ENCODE measurements around the gene CD302. TPM values are rescaled to one million over a fixed set of nuclear protein-coding genes. Genes with fewer than 3 reads are reported as not detected.
"Not testable (repeated sequence)": the region's sequence is repeated elsewhere in the genome, so short reads cannot be mapped to it uniquely, and the experiment has no call there.

Gene CD302
- polyA plus RNA-seq, 6 donors from 2014 or later, result 0.29 to 2.1 (median 0.70) TPM

DNA sequence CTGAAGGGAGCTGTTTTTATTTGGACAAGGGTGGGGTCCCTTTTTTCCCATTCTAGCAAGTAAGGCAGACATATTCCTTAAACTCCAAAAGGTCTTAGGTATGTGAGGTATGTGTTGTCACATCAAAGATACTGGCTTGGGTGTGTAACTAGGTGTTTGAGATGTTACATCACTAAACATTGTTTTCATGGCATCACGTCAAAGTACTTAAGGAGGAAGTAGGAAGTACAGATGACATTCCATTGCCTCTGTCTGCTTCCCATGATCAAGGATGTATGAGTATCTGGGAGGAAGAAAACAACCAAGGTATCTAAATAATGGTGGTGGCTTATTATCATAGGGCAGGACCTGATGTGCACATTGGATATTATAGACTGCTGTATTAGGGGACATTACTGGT lies 39.3 kb downstream of the CD302 start:
- H3K4me3 Mint-ChIP-seq, result no peak overlapping the region
- no peaks in the 10 kb centered on the region for H3K9me3 Mint-ChIP-seq
- H3K4me1 Mint-ChIP-seq, result peaks cover 0 to 8% (median 3%) of the 10 kb centered on the region in 3 donors
- DNase-seq (no peak), ATAC-seq (ENCODE audit: low read depth in 2 of 2) (no peak)
- peaks cover 11 to 16% of the 10 kb centered on the region in 2 donors for H3K36me3 Mint-ChIP-seq
- H3K27ac Mint-ChIP-seq, result peak overlapping the region in 1 of 6 donors; percentile 57
- H3K27me3 Mint-ChIP-seq, result no peaks in the 10 kb centered on the region

DNA sequence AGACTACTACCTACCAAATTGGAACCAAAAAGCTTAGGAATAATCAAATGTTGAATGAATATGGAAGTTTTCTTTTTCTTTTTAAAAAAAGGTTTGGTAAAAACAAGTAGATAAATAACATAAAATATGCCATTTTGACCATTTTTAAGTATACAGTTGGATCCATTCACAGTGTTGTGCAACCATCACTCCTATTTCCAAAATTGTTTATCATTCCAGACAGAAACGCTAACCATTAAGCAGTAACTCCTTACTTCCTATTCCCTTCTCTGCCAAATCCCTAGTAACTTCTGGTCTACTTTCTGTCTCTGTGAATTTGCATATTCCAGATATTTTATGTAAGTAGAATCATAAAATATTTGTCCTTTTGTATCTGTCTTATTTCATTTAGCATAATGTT lies 39.8 kb downstream of the CD302 start:
- no peak overlapping the region for H3K4me3 Mint-ChIP-seq
- H3K27ac Mint-ChIP-seq, result peak overlapping the region in 2 of 6 donors; percentile 9 to 77
- peaks cover 0 to 8% (median 3%) of the 10 kb centered on the region in 3 donors for H3K4me1 Mint-ChIP-seq
- H3K9me3 Mint-ChIP-seq, result no peaks in the 10 kb centered on the region
- DNase-seq (no peak), ATAC-seq (ENCODE audit: low read depth in 2 of 2) (no peak)
- no peaks in the 10 kb centered on the region for H3K27me3 Mint-ChIP-seq
- peaks cover 11 to 16% of the 10 kb centered on the region in 2 donors for H3K36me3 Mint-ChIP-seq

DNA sequence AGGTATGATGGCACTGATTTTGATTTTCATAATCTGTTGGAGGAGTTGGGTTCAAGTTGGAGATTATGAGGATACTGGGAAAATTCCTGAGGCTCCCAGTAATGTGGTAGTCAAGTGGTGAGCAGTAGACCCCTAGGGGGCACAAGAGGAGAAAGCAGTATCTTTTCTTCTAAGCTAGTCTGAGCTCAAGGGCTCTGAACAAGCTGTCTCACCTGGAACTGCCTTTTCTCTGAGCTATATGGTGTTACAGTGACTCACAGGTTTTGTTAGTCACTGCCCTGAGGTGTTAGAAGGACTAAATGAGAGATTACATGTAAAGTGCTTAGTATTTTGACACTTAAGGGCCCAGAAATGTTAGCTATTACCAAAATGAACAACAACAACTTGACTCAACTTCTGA lies 42.2 kb downstream of the CD302 start:
- Mint-ChIP-seq H3K4me1 (peaks cover 6 to 8% (median 8%) of the 10 kb centered on the region in 3 donors), H3K27me3 (no peaks in the 10 kb centered on the region), H3K27ac (no peak overlapping the region), H3K9me3 (peaks cover 0 to 4% (median 0%) of the 10 kb centered on the region in 7 donors), H3K36me3 (peaks cover 8 to 29% of the 10 kb centered on the region in 2 donors), H3K4me3 (no peak overlapping the region)
- DNase-seq (no peak), ATAC-seq (ENCODE audit: low read depth in 2 of 2) (no peak)

DNA sequence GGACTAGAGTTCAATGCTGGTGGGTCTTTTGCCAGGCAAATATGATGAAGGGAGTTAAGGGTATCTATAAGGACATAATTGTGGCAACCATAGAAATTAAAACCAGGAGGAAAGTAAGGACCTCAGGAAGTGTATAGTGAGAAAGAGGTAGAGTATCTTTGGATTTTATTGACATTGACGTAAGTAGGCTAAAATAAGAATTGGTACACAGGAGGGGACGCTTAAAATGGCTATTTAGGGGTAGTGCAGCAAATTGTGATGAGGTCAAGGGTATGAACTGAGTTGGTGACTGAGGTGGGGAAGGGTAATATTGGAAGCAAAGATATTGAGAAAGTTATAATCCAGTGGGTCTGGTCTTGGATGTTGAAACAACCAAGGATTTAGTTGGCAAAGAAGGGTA lies 43.0 kb downstream of the CD302 start:
- H3K27ac Mint-ChIP-seq, result no peak overlapping the region
- no peak overlapping the region for H3K4me3 Mint-ChIP-seq
- DNase-seq (no peak), ATAC-seq (ENCODE audit: low read depth in 2 of 2) (no peak)
- peaks cover 0 to 4% (median 0%) of the 10 kb centered on the region in 7 donors for H3K9me3 Mint-ChIP-seq
- H3K36me3 Mint-ChIP-seq, result peaks cover 8 to 26% of the 10 kb centered on the region in 2 donors
- H3K4me1 Mint-ChIP-seq, result peaks cover 7 to 8% (median 8%) of the 10 kb centered on the region in 3 donors
- no peaks in the 10 kb centered on the region for H3K27me3 Mint-ChIP-seq

DNA sequence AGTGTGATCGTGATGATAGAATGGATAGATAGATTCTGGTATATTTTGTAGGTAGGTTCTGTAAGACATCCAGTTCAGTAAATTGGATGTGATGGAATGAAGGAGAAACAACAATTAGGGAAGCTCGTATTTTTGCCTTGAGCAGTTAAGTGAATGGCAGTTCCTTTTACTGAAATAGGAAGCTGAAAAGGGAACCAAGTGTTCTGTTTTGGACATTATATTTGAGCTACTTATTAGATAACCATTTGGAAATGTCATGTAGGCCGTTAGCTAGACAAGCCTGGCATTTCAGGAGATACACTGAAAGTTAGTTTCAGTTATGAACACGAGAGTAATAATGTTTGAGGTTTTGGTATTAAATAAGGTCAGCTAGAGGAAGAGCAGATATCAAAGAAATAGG lies 44.2 kb downstream of the CD302 start:
- DNase-seq, result no peak
- peak in 1 of 2 donors; percentile 40 for ATAC-seq (ENCODE audit: low read depth in 2 of 2)
- Mint-ChIP-seq H3K4me3 (no peak overlapping the region), H3K27ac (no peak overlapping the region), H3K36me3 (peaks cover 8 to 18% of the 10 kb centered on the region in 2 donors), H3K27me3 (no peaks in the 10 kb centered on the region), H3K4me1 (peaks cover 7 to 8% (median 8%) of the 10 kb centered on the region in 3 donors), H3K9me3 (peaks cover 0 to 4% (median 0%) of the 10 kb centered on the region in 7 donors)

DNA sequence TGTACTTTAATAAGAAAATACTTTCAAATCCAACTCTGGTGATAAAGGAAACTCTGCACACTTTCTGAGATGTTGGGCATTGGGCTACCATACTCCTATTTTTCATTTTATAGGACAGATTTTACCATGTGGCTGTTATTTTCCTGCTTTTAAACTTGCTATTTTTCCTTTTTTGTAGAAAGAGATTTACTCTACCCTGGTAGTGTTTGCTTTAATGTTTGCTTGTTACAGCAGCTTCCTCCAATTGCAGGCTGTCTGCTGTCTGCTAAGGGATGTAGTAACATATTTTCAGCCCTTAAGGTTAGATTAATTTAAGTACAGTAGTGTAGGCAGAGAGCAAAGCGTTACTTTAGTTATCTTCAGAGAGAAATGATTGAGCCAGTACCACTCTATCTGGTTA lies 47.1 kb downstream of the CD302 start:
- H3K27ac Mint-ChIP-seq, result peak overlapping the region in 2 of 6 donors; percentile 14 to 79
- no peaks in the 10 kb centered on the region for H3K27me3 Mint-ChIP-seq
- peaks cover 9 to 25% of the 10 kb centered on the region in 2 donors for H3K36me3 Mint-ChIP-seq
- peaks cover 0 to 10% (median 8%) of the 10 kb centered on the region in 3 donors for H3K4me1 Mint-ChIP-seq
- DNase-seq (no peak), ATAC-seq (ENCODE audit: low read depth in 2 of 2) (no peak)
- no peak overlapping the region for H3K4me3 Mint-ChIP-seq
- peaks cover 0 to 4% (median 0%) of the 10 kb centered on the region in 7 donors for H3K9me3 Mint-ChIP-seq

DNA sequence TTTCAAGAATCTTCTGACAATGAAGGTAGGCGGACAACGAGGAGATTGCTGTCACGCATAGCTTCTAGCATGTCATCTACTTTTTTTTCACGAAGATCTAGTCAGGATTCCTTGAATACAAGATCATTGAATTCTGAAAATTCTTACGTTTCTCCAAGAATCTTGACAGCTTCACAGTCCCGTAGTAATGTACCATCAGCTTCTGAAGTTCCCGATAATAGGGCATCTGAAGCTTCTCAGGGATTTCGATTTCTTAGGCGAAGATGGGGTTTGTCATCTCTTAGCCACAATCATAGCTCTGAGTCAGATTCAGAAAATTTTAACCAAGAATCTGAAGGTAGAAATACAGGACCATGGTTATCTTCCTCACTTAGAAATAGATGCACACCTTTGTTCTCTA lies 49.9 kb downstream of the CD302 start:
- ATAC-seq (ENCODE audit: low read depth in 2 of 2) (no peak), DNase-seq (no peak)
- H3K36me3 Mint-ChIP-seq, result peaks cover 9 to 34% of the 10 kb centered on the region in 2 donors
- no peaks in the 10 kb centered on the region for H3K27me3 Mint-ChIP-seq
- H3K27ac Mint-ChIP-seq, result peak overlapping the region in 1 of 6 donors; percentile 18
- H3K9me3 Mint-ChIP-seq, result peaks cover 0 to 4% (median 0%) of the 10 kb centered on the region in 7 donors
- H3K4me3 Mint-ChIP-seq, result no peak overlapping the region
- H3K4me1 Mint-ChIP-seq, result peaks cover 0 to 9% (median 8%) of the 10 kb centered on the region in 3 donors

DNA sequence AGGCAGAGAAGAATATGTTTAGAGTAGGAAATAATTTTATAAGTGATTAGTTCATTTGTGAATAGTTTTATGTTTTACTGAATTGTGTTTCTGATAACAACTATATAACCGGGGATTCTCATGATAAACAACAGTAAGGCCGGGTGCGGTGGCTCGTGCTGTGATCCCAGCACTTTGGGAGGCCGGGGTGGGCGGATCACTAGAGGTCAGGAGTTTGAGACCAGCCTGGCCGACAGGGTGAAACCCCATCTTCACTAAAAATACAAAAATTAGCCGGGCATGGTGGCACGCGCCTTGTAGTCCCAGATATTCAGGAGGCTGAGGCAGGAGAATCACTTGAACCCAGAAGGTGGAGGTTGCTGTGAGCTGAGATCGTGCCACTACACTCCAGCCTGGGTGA lies 52.8 kb downstream of the CD302 start:
- H3K9me3 Mint-ChIP-seq; DNase-seq; H3K27me3 Mint-ChIP-seq; H3K4me3 Mint-ChIP-seq; H3K4me1 Mint-ChIP-seq; ATAC-seq (ENCODE audit: low read depth in 2 of 2): not testable (repeated sequence)
- H3K27ac Mint-ChIP-seq, result peak overlapping the region in 1 of 6 donors; percentile 16
- peaks cover 9 to 16% of the 10 kb centered on the region in 2 donors for H3K36me3 Mint-ChIP-seq

DNA sequence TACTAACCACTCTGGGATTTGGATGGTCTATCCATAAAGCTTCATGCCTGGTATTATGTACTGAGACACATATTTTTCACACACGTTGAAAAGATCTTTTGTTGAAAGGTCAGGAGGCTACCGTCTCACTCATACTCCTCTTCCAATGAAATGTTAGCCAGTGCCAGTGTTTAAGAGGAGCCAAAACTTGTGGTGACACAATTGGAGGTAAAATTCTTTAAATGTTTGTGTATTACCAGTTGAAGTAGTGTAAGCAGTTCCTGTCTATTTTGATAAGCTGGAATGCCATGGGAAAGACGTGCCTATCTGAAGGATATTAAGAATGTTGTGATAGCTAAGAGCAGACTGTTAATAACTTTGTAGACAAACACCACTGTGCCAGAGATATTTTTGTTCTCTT lies 53.6 kb downstream of the CD302 start:
- no peaks in the 10 kb centered on the region for H3K27me3 Mint-ChIP-seq
- no peak overlapping the region for H3K4me3 Mint-ChIP-seq
- ATAC-seq (ENCODE audit: low read depth in 2 of 2) (no peak), DNase-seq (no peak)
- peaks cover 9 to 19% of the 10 kb centered on the region in 2 donors for H3K36me3 Mint-ChIP-seq
- peak overlapping the region in 1 of 6 donors; percentile 35 for H3K27ac Mint-ChIP-seq
- H3K9me3 Mint-ChIP-seq, result no peaks in the 10 kb centered on the region
- peaks cover 0 to 6% (median 5%) of the 10 kb centered on the region in 3 donors for H3K4me1 Mint-ChIP-seq

DNA sequence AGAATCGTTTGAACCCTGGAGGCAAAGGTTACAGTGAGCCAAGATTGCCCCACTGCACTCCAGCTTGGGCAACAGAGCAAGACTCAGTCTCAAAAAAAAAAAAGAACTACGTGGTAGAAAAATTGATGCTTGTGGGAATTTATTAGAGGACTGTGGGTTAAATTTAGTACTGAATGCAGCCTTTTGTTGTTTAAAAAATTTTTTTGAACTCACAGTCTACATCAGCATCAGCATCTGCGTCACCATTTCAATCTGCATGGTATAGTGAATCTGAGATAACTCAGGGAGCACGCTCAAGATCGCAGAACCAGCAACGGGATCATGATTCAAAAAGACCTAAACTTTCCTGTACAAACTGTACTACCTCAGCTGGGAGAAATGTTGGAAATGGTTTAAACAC lies 55.2 kb downstream of the CD302 start:
- peaks cover 0 to 9% (median 5%) of the 10 kb centered on the region in 3 donors for H3K4me1 Mint-ChIP-seq
- peak overlapping the region in 2 of 6 donors; percentile 37 to 81 for H3K27ac Mint-ChIP-seq
- H3K9me3 Mint-ChIP-seq, result no peaks in the 10 kb centered on the region
- DNase-seq (no peak), ATAC-seq (ENCODE audit: low read depth in 2 of 2) (no peak)
- no peaks in the 10 kb centered on the region for H3K27me3 Mint-ChIP-seq
- H3K36me3 Mint-ChIP-seq, result peaks cover 0 to 15% of the 10 kb centered on the region in 2 donors
- H3K4me3 Mint-ChIP-seq, result no peak overlapping the region

DNA sequence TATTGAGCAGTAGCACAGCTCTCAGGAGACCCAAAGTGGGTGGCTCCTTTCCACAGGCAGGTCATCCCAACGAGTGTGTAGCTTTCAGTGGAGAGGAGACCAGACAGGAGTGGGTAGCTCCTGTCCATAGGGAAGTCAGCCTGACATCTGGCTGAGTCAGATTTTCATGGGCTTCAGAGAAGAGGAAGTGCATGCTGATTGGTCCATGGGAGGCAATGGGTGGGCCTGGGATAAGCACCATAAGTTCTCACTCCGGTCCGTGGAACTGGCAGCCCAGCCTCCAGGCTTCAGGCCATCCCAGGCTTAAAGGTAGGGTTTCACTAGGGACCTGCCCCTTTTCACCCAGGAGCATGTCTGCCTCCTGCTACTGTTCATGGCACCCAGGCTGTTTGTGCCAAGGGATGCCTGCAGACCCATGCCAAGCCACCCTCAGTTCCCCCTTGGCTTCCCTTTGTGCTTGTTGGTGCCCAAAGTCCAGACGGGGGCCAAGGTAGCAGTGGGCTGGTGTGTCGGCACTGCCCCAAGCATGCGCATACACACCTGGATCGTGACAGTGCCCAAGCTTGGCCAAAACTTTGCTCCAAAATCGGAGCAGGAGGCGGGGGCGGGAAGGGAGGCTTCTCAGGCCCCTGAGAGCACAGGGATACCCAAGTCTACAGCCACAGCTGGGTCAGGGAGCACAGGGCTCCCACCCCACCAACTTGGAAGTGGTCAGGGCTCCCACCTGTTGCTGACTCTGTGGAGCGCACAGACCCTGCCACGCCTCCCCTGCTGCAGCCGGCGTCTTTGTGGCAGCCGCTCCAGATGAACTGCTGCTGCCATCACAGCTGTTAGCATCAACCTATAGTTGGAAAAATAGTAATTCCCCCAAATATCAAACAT lies 59.3 kb downstream of the CD302 start:
- H3K4me3 Mint-ChIP-seq, result peak overlapping the region in 1 of 8 donors; percentile 40
- DNase-seq, result no peak
- no peaks in the 10 kb centered on the region for H3K27me3 Mint-ChIP-seq
- ATAC-seq (ENCODE audit: low read depth in 2 of 2), result no peak
- H3K4me1 Mint-ChIP-seq, result peaks cover 5 to 15% (median 12%) of the 10 kb centered on the region in 3 donors
- no peaks in the 10 kb centered on the region for H3K9me3 Mint-ChIP-seq
- H3K36me3 Mint-ChIP-seq, result peaks cover 8 to 9% of the 10 kb centered on the region in 2 donors
- H3K27ac Mint-ChIP-seq, result peak overlapping the region in 1 of 6 donors; percentile 30

DNA sequence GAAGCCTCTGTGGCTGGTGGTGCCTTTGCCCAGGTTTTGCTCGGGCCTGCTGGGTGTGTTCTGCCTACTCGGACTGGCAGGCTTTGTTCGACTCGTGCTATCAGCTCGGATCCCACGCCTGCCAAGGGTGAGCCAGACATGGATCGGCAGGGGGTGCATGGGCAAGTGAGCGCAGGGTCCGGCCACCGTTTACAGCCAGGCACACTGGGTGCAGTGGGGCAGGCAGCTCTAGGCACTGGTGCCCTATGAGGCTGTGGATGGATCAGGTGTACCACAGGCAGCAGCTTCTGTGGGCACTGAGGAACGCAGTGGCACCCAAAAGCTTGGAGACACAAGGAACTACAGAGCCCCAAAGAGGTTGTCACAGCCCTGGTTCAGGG lies 60.1 kb downstream of the CD302 start:
- H3K27me3 Mint-ChIP-seq, result no peaks in the 10 kb centered on the region
- H3K36me3 Mint-ChIP-seq, result peaks cover 8 to 9% of the 10 kb centered on the region in 2 donors
- peaks cover 5 to 15% (median 12%) of the 10 kb centered on the region in 3 donors for H3K4me1 Mint-ChIP-seq
- H3K4me3 Mint-ChIP-seq, result peak overlapping the region in 1 of 8 donors; percentile 29
- peak overlapping the region in 2 of 6 donors; percentile 30 to 72 for H3K27ac Mint-ChIP-seq
- DNase-seq (no peak), ATAC-seq (ENCODE audit: low read depth in 2 of 2) (no peak)
- no peaks in the 10 kb centered on the region for H3K9me3 Mint-ChIP-seq

DNA sequence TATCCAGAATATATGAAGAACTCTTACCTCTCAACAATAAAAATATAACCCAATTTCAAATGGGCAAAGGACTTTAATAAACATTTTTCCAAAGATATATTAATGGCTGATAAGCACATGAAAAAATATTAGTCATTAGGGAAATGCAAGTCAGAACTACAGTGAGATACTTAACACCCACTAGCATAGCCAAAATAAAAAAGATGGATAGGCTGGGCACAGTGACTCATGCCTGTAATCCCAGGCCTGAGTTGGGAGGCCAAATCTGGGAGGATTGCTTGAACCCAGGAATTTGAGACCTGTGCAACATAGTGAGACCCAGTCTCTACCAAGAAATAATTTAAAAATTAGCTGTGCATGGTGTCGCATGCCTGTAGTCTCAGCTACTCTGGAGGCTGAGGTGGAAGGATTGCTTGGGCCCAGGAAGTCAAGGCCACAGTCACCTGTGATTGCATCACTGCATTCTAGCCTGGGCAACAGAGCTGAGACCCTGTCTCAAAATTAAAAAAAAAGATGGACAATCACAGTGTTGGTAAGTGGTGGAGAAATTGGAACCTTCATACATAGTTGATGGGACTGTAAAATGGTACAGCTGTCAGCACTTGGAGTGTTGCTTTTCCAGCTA lies 60.6 kb downstream of the CD302 start:
- Mint-ChIP-seq H3K9me3 (no peaks in the 10 kb centered on the region), H3K27me3 (no peaks in the 10 kb centered on the region), H3K36me3 (peaks cover 8 to 9% of the 10 kb centered on the region in 2 donors), H3K4me1 (peaks cover 5 to 15% (median 12%) of the 10 kb centered on the region in 3 donors), H3K4me3 (no peak overlapping the region), H3K27ac (no peak overlapping the region)
- ATAC-seq (ENCODE audit: low read depth in 2 of 2) (no peak), DNase-seq (no peak)
